Bronchial epithelial cell (primary cell): ENCODE data around the gene RIMS4. TPM values are rescaled to one million over a fixed set of nuclear protein-coding genes. Genes with fewer than 3 reads are reported as not detected.

Experiments
- DNase-seq: peaks from one replicate; pipeline ENCODE4 v3.0.0-alpha.2; 2010; ENCODE audit warnings: low read depth
- FAIRE-seq: peaks from 2 replicates; lab custom pipeline; 2011; peaks lifted over from hg19 to GRCh38; lab: Jason Lieb, UNC
- H3K27me3 ChIP-seq: 2 replicates; pipeline ENCODE4 v1.5.1; 2011; ENCODE audit warnings: low read length; ENCODE audit not compliant: control insufficient read depth, insufficient read depth
- H3K36me3 ChIP-seq: 2 replicates; pipeline ENCODE4 v1.5.1; 2011; ENCODE audit warnings: low read length; ENCODE audit not compliant: control insufficient read depth, insufficient read depth
- H3K4me3 ChIP-seq: 2 replicates; pipeline ENCODE4 v1.5.1; 2011; ENCODE audit warnings: mild to moderate bottlenecking, low read depth, low read length, control low read depth
- total RNA-seq: library from RNA; depleted of rRNA; stranded (reverse); fragments of >200 nt; gene quantifications from 2 replicates; pipeline ENCODE4 v1.2.1, GENCODE V29; 2014
- TF ChIP-seq, protein P1 (sequence below): IDR thresholded peaks from 2 replicates; pipeline ENCODE4 v1.5.1; 2011; ENCODE audit warnings: mild to moderate bottlenecking, moderate library complexity, low read length, control low read depth, inconsistent platforms; ENCODE audit not compliant: insufficient read depth, severe bottlenecking

Gene RIMS4
- total RNA-seq, 1 donor from 2014 or later, result not detected

DNA sequence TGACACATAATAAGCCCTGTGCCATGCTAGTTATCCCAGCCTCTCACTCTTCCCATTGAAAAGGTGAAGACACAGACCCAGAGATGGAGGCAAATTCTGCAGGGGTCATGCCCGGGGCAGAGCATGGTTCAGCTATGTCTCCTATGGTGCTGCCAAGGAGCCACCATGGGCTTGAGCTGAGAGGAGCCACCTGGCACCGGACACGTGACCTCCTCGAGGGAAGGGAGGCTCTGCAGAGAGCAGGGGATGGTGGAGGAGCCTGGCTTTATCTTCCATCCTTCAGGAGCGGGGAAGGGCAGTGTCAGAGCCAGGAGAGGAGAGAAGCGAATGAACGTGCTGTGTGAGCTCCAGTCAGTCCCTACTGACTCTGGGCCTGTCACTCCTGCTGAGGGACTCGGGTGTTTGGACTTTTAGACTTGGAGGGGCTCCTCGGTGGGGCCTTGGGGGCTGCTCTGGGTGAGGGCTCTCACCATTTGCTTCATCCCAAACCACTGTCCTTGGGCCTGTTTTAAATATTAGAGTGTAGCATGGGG is 106.3 kb downstream of the RIMS4 start:
- H3K27me3 ChIP-seq, result no peaks in the 10 kb centered on the region
- TF ChIP-seq, protein P1, sequence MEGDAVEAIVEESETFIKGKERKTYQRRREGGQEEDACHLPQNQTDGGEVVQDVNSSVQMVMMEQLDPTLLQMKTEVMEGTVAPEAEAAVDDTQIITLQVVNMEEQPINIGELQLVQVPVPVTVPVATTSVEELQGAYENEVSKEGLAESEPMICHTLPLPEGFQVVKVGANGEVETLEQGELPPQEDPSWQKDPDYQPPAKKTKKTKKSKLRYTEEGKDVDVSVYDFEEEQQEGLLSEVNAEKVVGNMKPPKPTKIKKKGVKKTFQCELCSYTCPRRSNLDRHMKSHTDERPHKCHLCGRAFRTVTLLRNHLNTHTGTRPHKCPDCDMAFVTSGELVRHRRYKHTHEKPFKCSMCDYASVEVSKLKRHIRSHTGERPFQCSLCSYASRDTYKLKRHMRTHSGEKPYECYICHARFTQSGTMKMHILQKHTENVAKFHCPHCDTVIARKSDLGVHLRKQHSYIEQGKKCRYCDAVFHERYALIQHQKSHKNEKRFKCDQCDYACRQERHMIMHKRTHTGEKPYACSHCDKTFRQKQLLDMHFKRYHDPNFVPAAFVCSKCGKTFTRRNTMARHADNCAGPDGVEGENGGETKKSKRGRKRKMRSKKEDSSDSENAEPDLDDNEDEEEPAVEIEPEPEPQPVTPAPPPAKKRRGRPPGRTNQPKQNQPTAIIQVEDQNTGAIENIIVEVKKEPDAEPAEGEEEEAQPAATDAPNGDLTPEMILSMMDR, result no peak
- H3K36me3 ChIP-seq, result no peaks in the 10 kb centered on the region
- H3K4me3 ChIP-seq, result no peak overlapping the region
- DNase-seq (no peak), FAIRE-seq (no peak)

DNA sequence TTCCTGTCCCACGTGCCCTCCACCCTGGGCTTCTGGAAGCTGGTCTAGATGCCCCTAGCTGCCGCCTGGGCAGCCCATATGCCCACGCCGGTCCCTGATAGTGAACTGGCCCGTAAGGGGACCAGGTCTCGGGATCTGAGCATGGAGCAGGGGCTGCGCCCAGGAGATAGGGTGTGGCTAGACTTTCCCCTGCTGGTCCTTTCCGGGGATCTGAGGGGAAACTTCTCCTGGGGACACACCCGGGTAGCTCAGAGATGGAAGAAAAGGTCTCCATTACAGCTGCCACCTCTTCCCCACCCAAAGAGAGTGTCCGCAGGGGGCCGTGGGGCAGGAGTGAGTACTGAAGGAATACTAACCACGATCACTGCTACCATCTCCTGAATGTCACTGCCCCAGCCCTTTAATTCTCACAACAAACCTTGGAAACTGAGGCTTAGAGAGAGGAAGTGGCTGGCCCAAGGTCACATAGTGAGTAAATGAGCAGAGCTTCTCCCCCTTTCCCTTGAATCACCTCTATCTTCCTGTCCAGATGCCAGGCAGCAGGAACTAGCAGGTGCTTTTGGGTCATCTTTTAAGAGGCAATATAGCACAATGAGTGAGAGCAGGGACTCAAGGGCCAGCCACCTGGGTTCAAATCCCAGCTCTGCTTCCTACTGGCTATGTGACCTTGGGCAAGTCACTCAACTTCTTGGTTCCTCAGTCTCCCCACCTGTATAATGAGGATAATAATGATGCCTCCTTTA is 107.0 kb downstream of the RIMS4 start:
- DNase-seq (no peak), FAIRE-seq (no peak)
- Histone ChIP-seq H3K36me3 (no peaks in the 10 kb centered on the region), H3K4me3 (no peak overlapping the region), H3K27me3 (no peaks in the 10 kb centered on the region)
- TF ChIP-seq, protein P1, result no peak

DNA sequence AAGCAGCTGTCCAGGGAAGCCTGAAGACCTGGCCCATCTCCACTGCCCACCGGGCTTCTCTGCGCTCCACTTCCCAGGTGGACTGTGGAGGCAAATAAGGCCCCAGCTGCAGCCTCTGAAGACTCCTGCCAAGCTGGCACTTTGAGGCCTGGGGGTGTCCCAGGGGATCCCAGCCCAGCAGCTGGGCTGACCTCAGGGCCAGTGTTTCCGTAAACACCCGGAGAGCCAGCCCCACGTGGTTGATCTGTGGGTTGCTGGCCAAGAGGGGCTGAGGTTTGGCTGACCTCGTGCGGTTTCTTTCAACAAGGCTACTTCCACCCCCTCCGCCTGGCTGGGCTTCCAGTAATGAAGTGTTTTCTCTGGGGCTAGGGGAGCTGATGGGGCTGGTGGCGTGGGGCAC is 107.6 kb downstream of the RIMS4 start:
- no peak for FAIRE-seq

DNA sequence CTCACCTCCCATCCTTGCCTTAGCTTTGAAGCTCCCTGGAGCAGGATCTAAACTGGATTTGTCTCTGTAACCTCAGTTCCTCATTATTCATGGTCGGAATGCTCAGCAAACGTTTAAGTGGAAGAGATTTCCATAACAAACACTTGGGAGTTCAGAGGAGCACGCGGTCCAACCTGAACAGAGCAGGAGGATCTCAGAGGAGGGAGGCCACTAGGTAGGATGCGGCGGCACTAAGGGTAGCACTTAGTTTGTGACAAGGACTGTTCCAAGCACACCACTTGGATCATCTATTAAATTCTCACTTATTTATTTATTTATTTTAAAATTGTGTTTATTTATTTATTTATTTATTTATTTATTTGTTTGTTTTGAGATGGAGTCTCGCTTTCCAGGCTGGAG is 108.5 kb downstream of the RIMS4 start:
- DNase-seq (no peak), FAIRE-seq (no peak)
- no peak overlapping the region for H3K4me3 ChIP-seq
- TF ChIP-seq, protein P1, result no peak
- no peaks in the 10 kb centered on the region for H3K36me3 ChIP-seq
- no peaks in the 10 kb centered on the region for H3K27me3 ChIP-seq

More for the DNA sequence above, 107.6 kb downstream of the RIMS4 start:
- Histone ChIP-seq H3K27me3 (no peaks in the 10 kb centered on the region), H3K4me3 (no peak overlapping the region), H3K36me3 (no peaks in the 10 kb centered on the region)
- TF ChIP-seq, protein P1, result no peak
- no peak for DNase-seq

Other genes with a start within 250 kb of the RIMS4 start
- 8.4 and 15.0 TPM in 2 replicates for gene PKIG, start 228.0 kb downstream of the RIMS4 start, total RNA-seq
- 8.7 and 12.6 TPM in 2 replicates for gene ADA, start 158.8 kb downstream of the RIMS4 start, total RNA-seq
- gene CCN5, start 95.2 kb downstream of the RIMS4 start, total RNA-seq, result 0.38 TPM in 1 of 2 replicates, not detected in the other
- under 0.01 and 0.26 TPM in 2 replicates for gene KCNK15, start 64.7 kb downstream of the RIMS4 start, total RNA-seq
- gene YWHAB, start 75.2 kb upstream of the RIMS4 start, total RNA-seq, result 43.2 and 70.8 TPM in 2 replicates
- 17.1 and 24.2 TPM in 2 replicates for gene PABPC1L, start 99.5 kb upstream of the RIMS4 start, total RNA-seq
- gene TOMM34, start 149.9 kb upstream of the RIMS4 start, total RNA-seq, result 17.6 and 25.2 TPM in 2 replicates
- gene STK4, start 156.0 kb upstream of the RIMS4 start, total RNA-seq, result 34.8 and 46.1 TPM in 2 replicates